GM12891 (cell line): ENCODE results near the gene SRL.

Experiments
- PAX5 ChIP-seq: IDR thresholded peaks from 2 replicates; pipeline ENCODE4 v1.6.1; 2011; ENCODE audit warnings: low read length, moderate library complexity, mild to moderate bottlenecking; ENCODE audit not compliant: insufficient read depth, severe bottlenecking
- POLR2A ChIP-seq: IDR thresholded peaks from 2 replicates; pipeline ENCODE4 v1.6.1; 2011; ENCODE audit warnings: low read depth, low read length, control low read depth
- POLR2AphosphoS5 ChIP-seq: IDR thresholded peaks from 2 replicates; pipeline ENCODE4 v1.6.1; 2011; ENCODE audit warnings: low read depth, low read length, control low read depth
- SPI1 ChIP-seq: IDR thresholded peaks from 2 replicates; pipeline ENCODE4 v1.6.1; 2011; ENCODE audit warnings: low read depth, low read length, control low read depth
- TAF1 ChIP-seq: IDR thresholded peaks from 2 replicates; pipeline ENCODE4 v1.6.1; 2011; ENCODE audit warnings: low read depth, low read length, control low read depth

DNA sequence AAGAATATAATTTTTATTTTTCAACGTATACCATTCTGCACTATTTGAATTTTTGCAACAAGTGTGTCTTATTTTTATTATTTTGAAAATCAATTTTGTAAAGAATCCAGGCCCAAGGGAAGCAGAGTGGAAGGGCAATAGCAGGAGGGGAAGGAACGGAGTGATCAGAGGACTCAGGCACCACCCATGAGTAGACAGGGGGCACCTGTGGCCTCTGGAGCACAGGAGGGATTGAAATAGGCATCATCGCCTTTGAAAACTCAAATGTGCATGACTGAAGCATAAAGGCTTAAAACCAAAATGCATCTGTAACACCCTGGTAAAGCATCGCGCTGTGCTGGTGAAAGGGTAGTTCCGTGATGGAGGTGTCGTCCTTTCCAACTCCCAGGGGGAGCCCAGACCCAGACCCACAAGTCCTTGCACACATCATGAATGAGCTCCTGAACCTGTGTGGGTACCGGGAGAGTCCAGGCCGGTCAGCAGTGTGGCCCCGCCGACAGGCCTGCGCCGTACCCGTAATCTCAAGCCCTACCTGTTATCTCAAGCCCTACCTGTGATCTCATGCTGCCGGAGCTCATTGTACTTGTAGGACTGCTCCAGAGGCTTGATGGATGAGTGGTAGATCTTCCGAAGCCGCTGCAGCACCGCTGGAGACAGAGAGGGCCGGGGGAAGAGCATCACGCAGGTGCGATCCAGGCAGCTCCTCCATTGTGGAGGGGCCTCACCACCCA lies 39.1 kb downstream of the SRL start:
- TF ChIP-seq POLR2A = no peak
- no peak for TF ChIP-seq POLR2AphosphoS5
- TF ChIP-seq TAF1 = no peak
- TF ChIP-seq SPI1 = no peak
- TF ChIP-seq PAX5 = no peak
